GM12892 (cell line): ENCODE results near the gene CDH13.

Source experiments
- DNase-seq: peaks from one replicate; pipeline ENCODE4 v3.0.0; 2011; ENCODE audit not compliant: insufficient read length
- FAIRE-seq: peaks from 2 replicates; lab custom pipeline; 2011; peaks lifted over from hg19 to GRCh38; lab: Jason Lieb, UNC
- POLR2A ChIP-seq: IDR thresholded peaks from 2 replicates; pipeline ENCODE4 v1.6.1; 2011; ENCODE audit warnings: low read depth, low read length, control low read depth
- POLR2AphosphoS5 ChIP-seq: IDR thresholded peaks from 2 replicates; pipeline ENCODE4 v1.6.1; 2011; ENCODE audit warnings: low read depth, low read length, control low read depth
- TAF1 ChIP-seq: IDR thresholded peaks from 2 replicates; pipeline ENCODE4 v1.6.1; 2011; ENCODE audit warnings: low read depth, mild to moderate bottlenecking, control low read depth, low read length, borderline replicate concordance

The CDH13 gene

DNA sequence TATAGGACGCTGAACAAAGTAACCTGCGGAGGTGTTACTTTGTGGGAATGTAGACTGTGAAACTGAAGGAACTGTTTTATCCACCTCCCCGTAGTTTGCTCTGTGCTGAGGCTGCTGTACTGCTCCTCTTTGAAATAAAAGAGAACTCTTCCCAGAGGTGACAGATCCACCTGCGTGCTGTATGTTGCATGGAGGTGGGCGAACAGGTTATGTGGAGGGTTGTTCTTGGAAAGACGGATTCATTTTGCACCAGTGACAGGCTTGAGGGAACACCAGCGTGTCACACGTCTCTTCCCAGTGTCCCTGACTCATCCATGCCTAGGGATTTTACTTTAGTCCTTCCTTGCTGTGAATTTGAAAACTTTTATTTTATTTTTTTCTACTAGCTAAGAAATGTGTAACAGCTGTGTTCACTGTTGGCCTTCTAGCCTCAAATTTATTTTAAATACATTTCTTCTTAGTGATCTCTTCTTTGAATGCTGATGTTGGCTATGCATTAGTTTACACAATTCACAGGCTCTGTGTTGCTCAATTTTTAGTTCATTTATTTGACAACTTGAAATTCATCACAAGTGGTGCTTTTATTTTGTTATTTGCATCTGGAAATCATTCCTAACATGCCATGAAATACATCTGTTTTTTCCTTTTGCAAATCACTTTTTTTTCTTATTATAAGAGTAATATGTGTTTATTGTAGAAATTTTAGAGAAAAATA lies 512.4 kb downstream of the CDH13 start:
- TF ChIP-seq POLR2A, result no peak
- TF ChIP-seq POLR2AphosphoS5, result no peak
- TF ChIP-seq TAF1, result no peak
- FAIRE-seq (no peak), DNase-seq (no peak)

- DNase-seq (no peak), FAIRE-seq (no peak)
- TF ChIP-seq TAF1 (no peak), POLR2A (no peak), POLR2AphosphoS5 (no peak)
Observed at GRCh38 chr16:83143788-83144187, 517.0 kb downstream of the CDH13 start.

GRCh38 chr16:83145297-83145696 lies 518.5 kb downstream of the CDH13 start:
- TF ChIP-seq TAF1 (no peak), POLR2AphosphoS5 (no peak), POLR2A (no peak)
- FAIRE-seq (no peak), DNase-seq (no peak)

GRCh38 chr16:83147244-83147643 lies 520.5 kb downstream of the CDH13 start:
- no peak for TF ChIP-seq TAF1
- TF ChIP-seq POLR2AphosphoS5, result no peak
- TF ChIP-seq POLR2A, result no peak
- DNase-seq (no peak), FAIRE-seq (no peak)

DNA sequence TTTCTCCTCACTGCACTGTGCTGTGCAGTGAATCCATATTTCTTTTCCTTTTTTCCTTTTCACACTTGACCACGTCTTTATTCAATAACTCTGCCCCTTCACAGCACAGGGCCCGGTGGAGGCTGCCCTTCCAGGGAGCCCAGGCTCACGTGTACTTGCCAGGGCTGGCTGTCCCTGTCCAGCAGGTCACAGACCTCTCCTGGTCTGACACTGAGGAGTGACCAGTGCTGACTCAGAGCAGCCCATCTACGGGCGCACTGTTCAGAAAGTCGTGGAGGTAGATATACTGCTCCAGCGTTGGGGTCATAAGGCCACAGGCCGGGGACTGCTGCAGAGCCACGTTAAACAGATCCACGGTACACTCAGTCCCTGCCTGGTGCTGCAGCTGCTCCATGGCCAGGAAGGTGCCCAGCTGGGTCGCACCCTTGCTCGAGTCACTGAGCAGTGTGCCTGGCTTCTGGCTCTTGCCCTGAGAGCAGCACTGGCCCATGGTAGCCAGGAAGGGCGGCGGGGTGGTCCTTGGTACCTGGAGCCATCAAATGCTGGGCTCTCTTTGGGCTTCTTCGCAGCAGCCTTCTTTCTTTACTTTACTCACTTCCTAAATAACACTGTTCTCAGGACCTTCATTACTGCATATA lies 531.7 kb downstream of the CDH13 start:
- no peak for DNase-seq
- FAIRE-seq, result no peak
- TF ChIP-seq POLR2AphosphoS5 (no peak), TAF1 (no peak), POLR2A (no peak)

DNA sequence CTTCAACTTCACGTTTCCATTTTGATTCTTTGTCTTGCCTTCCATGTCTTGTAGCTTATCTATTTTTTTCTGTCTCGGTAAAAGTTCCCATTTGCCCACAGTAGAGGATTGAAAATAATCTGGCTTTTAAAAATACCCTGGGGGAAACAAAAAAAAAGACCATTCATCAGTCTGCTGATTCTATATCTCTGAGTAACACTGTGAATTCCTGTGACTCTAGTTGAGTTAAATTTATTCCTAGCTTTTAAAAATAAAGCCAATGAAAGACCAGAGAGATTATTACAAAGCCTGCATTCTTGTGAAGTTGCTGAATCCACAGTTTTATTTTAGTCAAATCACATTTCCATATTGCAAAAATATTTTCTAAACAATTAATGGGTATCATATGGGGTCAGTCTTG lies 532.3 kb downstream of the CDH13 start:
- no peak for FAIRE-seq
- TF ChIP-seq POLR2A (no peak), TAF1 (no peak), POLR2AphosphoS5 (no peak)

GRCh38 chr16:83160287-83161020 lies 533.7 kb downstream of the CDH13 start:
- TF ChIP-seq POLR2A (no peak), POLR2AphosphoS5 (no peak), TAF1 (no peak)
- FAIRE-seq, result no peak

More for the DNA sequence above, 532.3 kb downstream of the CDH13 start:
- no peak for DNase-seq

DNA sequence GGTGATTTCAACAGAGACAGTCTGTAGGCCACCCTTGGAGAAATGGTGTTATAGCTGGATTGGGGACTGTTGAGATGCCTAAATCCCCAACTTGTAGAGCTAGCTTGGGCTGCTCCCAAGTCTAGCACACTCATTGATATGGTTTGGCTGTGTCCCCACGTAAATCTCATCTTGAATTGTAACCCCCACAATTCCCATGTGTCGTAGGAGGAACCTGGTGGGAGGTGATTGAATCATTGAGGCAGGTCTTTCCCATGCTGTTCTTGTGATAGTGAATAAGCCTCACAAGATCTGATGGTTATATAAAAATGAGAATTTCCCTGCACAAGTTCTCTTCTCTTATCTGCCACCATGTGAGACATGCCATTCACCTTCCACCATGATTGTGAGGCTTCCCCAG lies 536.0 kb downstream of the CDH13 start:
- TF ChIP-seq TAF1, result no peak
- no peak for TF ChIP-seq POLR2AphosphoS5
- no peak for TF ChIP-seq POLR2A
- DNase-seq, result no peak
- FAIRE-seq, result no peak

More at GRCh38 chr16:83160287-83161020, 533.7 kb downstream of the CDH13 start:
- DNase-seq, result no peak

DNA sequence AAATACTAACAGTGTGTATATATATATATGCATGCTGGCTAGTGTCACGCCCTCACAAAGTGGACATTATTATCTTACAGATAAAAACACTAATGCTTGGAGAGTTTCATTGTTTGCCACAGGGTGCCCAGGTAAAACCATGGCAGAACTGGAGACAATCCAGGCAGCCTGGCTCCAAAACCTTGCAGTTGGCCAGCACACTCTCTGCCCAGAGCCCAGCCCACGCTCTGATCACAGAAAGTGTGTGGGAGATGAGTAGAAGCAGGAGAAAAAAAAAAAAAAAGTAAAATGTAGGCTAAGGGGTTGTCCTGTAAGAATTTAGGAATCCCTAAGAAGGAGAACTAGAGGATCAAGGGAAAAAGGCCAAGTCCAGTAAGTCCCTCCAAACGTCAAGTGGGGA lies 538.0 kb downstream of the CDH13 start:
- no peak for TF ChIP-seq POLR2AphosphoS5
- TF ChIP-seq POLR2A, result no peak
- no peak for TF ChIP-seq TAF1
- FAIRE-seq (no peak), DNase-seq (no peak)

DNA sequence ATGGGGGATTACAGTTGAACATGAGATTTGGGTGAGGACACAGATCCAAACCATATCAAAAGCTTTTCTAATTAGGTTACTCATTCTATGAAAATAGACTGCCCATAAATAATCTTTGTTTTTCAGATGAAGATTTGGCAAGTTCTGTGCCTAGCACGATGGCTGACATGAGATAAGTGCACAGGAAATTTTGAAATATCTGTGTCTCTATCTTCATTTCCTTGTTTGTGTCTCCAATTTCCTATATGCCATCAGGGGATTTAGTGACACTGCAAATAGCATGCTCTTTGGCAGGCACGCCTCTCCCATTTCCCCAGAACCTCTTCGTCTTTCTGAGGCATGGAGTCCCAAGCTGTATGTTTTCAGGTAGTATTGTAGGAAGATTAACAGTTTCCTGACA lies 544.6 kb downstream of the CDH13 start:
- DNase-seq (no peak), FAIRE-seq (no peak)
- TF ChIP-seq POLR2A (no peak), POLR2AphosphoS5 (no peak), TAF1 (no peak)

- no peak for DNase-seq
- TF ChIP-seq POLR2A, result no peak
- no peak for TF ChIP-seq TAF1
- TF ChIP-seq POLR2AphosphoS5, result no peak
- no peak for FAIRE-seq
Observed at GRCh38 chr16:83174671-83175070, 547.9 kb downstream of the CDH13 start.

- no peak for DNase-seq
- FAIRE-seq, result no peak
- TF ChIP-seq POLR2AphosphoS5 (no peak), POLR2A (no peak), TAF1 (no peak)
Observed at GRCh38 chr16:83176802-83177201, 550.0 kb downstream of the CDH13 start.
